WTC11 (cell line): Measurements from ENCODE around the gene ASTN1.

ENCODE experiments used
- E2F1 ChIP-seq: sonication (generic); formaldehyde crosslinking; IDR thresholded peaks from 2 replicates; pipeline ENCODE4 v1.8.0; 2022; ENCODE audit warnings: mild to moderate bottlenecking, missing genetic modification reagents
- MXD4 ChIP-seq: fragments of 250-450 bp; sonication (Bioruptor Pico); IDR thresholded peaks from 2 replicates; pipeline ENCODE4 v1.8.0; 2021; ENCODE audit warnings: mild to moderate bottlenecking, moderate library complexity, borderline replicate concordance
- PRDM15 ChIP-seq: sonication (generic); formaldehyde crosslinking; IDR thresholded peaks from 2 replicates; pipeline ENCODE4 v1.8.0; 2022; ENCODE audit warnings: missing genetic modification reagents
- USF1 ChIP-seq: sonication (generic); formaldehyde crosslinking; IDR thresholded peaks from 2 replicates; pipeline ENCODE4 v1.8.0; 2022; ENCODE audit warnings: mild to moderate bottlenecking, missing genetic modification reagents
- USF2 ChIP-seq: sonication (generic); formaldehyde crosslinking; IDR thresholded peaks from 2 replicates; pipeline ENCODE4 v1.8.1; 2023; ENCODE audit warnings: mild to moderate bottlenecking, missing genetic modification reagents, moderate library complexity

GRCh38 chr1:177014325-177014724 lies 150.2 kb downstream of the ASTN1 start:
- TF ChIP-seq USF1 (CRISPR knock-in tag) (no peak), E2F1 (CRISPR knock-in tag) (no peak), MXD4 (no peak), PRDM15 (no peak), USF2 (CRISPR knock-in tag) (no peak)
